Aorta (tissue), 5 donors: ENCODE data around the gene TAF1B. TPM values are rescaled to one million over a fixed set of nuclear protein-coding genes. Genes with fewer than 3 reads are reported as not detected.

Experiments used
- ATAC-seq: fragments of 200-7000 bp; cut with Tn5 transposase; one replicate; pipeline ENCODE4 v1.9.1; 2022; ENCODE audit warnings: moderate library complexity; ENCODE audit not compliant: low FRiP score
- DNase-seq, 2 donors: peaks; one replicate each; pipeline ENCODE4 v3.0.0-alpha.2; 2020
- H3K27ac ChIP-seq, 2 donors: one replicate each; pipeline ENCODE4 v1.5.1; 2013; ENCODE audit warnings: low read length in 2 of 2, mild to moderate bottlenecking in 2 of 2, moderate library complexity in 2 of 2, control low read depth in 1 of 2, inconsistent platforms in 1 of 2, low read depth in 1 of 2
- H3K27me3 ChIP-seq, 2 donors: one replicate each; pipeline ENCODE4 v1.6.1; 2013; ENCODE audit warnings: control low read depth in 1 of 2, low read length in 1 of 2, mild to moderate bottlenecking in 1 of 2, moderate library complexity in 1 of 2; ENCODE audit not compliant: insufficient read depth in 2 of 2, control insufficient read depth in 1 of 2
- H3K36me3 ChIP-seq, 2 donors: one replicate each; pipeline ENCODE4 v1.6.1; 2013; ENCODE audit warnings: control low read depth in 1 of 2, low read length in 1 of 2, mild to moderate bottlenecking in 1 of 2; ENCODE audit not compliant: insufficient read depth in 2 of 2, control insufficient read depth in 1 of 2
- H3K4me1 ChIP-seq, 2 donors: one replicate each; pipeline ENCODE4 v1.6.1; 2013; ENCODE audit warnings: low read length in 2 of 2, control low read depth in 1 of 2, mild to moderate bottlenecking in 1 of 2, moderate library complexity in 1 of 2; ENCODE audit not compliant: insufficient read depth in 2 of 2, control insufficient read depth in 1 of 2
- H3K4me3 ChIP-seq, 2 donors: one replicate each; pipeline ENCODE4 v1.5.1; 2013; ENCODE audit warnings: low read length in 2 of 2, control low read depth in 1 of 2, mild to moderate bottlenecking in 1 of 2
- H3K9me3 ChIP-seq: one replicate; pipeline ENCODE4 v1.6.1; 2013; ENCODE audit warnings: mild to moderate bottlenecking, low read length; ENCODE audit not compliant: control insufficient read depth
- WGBS, 2 donors: extraction: QIAGEN DNeasy Blood & Tissue Kit; methylation state at CpG; one replicate each; pipeline ENCODE4 v1.1.7; 2013; 5-methylcytosine and 5-hydroxymethylcytosine counted together
- intact Hi-C, 2 donors: fragments of 100-400 bp; cut with DNase I; formaldehyde crosslinking; loops; one replicate each; pipeline versions ENCODE4 v1.14.2 to v1.15.0; 2022
- polyA plus RNA-seq, 2 donors: library from polyadenylated mRNA; stranded (reverse); fragments of 200-250 nt; gene quantifications; one replicate each; pipeline ENCODE4 v1.2.3, GENCODE V29; 2013
- total RNA-seq, 2 donors: library from RNA; stranded (reverse); fragmentation: NEBNext Ultra II Directional; extraction: Animal tissue kit (Norgen Biotek cat#: 25700); gene quantifications; one replicate each; pipeline ENCODE4 v1.2.1, GENCODE V29; 2021
- donor health status: healthy with polysubstance abuse.
- donor health status: Bipolar disorder and iron deficiency.
- donor health status: DM: no; HTN: no; CAD: no.
- donor health status: DM: no; HTN: no; CAD: no.
- donor health status: DM: yes; HTN: yes; CAD: no.

Gene TAF1B
- total and polyA plus RNA-seq, 4 donors = 2.8 to 21.9 (median 12.8) TPM

GRCh38 chr2:9973690-9974089 is 130.4 kb downstream of the TAF1B start:
- no peak for DNase-seq
- H3K4me1 ChIP-seq = no peaks in the 10 kb centered on the region
- no peak overlapping the region for H3K27ac ChIP-seq

GRCh38 chr2:9974343-9974742 is 131.1 kb downstream of the TAF1B start:
- intact Hi-C loops = no loop called here
- Histone ChIP-seq H3K9me3 (no peaks in the 10 kb centered on the region), H3K36me3 (no peaks in the 10 kb centered on the region), H3K27me3 (no peaks in the 10 kb centered on the region), H3K4me1 (no peaks in the 10 kb centered on the region), H3K4me3 (no peak overlapping the region), H3K27ac (no peak overlapping the region)
- ATAC-seq = no peak
- 97 to 98% methylated on average over 4 of the region's 4 CpGs for WGBS, 2 donors
- no peak for DNase-seq

More at GRCh38 chr2:9973690-9974089, 130.4 kb downstream of the TAF1B start:
- WGBS, 2 donors = 89 to 90% methylated on average over 6 of the region's 6 CpGs
- intact Hi-C loops = no loop called here
- no peak for ATAC-seq
- Histone ChIP-seq H3K36me3 (no peaks in the 10 kb centered on the region), H3K4me3 (no peak overlapping the region), H3K9me3 (no peaks in the 10 kb centered on the region), H3K27me3 (no peaks in the 10 kb centered on the region)

DNA sequence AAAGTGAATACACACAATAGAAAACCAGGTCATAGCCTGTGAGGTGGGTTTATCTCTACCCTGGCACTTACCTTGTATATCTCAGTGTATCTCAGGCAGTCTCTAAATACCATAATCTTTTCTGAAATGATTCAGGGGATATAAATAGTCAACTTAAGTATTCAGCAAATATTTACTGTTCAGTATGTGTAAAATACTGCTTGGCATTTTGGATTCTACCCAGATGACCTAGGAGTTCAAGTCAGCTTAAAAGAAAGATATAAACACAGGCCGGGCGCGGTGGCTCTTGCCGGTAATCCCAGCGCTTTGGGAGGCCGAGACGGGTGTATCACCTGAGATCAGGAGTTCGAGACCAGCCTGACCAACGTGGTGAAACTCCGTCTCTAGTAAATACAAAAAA is 132.1 kb downstream of the TAF1B start:
- intact Hi-C loops = no loop called here
- no peak overlapping the region for H3K27ac ChIP-seq
- no peak for DNase-seq
- no peaks in the 10 kb centered on the region for H3K36me3 ChIP-seq
- H3K9me3 ChIP-seq = no peaks in the 10 kb centered on the region
- 82 to 84% methylated on average over 10 of the region's 10 CpGs for WGBS, 2 donors
- no peak for ATAC-seq
- no peaks in the 10 kb centered on the region for H3K27me3 ChIP-seq
- H3K4me3 ChIP-seq = no peak overlapping the region
- H3K4me1 ChIP-seq = no peaks in the 10 kb centered on the region

- DNase-seq = no peak
- Histone ChIP-seq H3K4me1 (no peaks in the 10 kb centered on the region), H3K36me3 (no peaks in the 10 kb centered on the region), H3K27me3 (no peaks in the 10 kb centered on the region), H3K27ac (no peak overlapping the region), H3K4me3 (no peak overlapping the region), H3K9me3 (no peaks in the 10 kb centered on the region)
- intact Hi-C loops = no loop called here
- WGBS, 2 donors = 51 to 53% methylated on average over 9 of the region's 9 CpGs
- peak; percentile 81 for ATAC-seq
Observed at GRCh38 chr2:9975805-9976447, 132.7 kb downstream of the TAF1B start.

- no peak overlapping the region for H3K27ac ChIP-seq
- intact Hi-C loops = loop anchor here in 1 of 2 donors (5.0 kb wide), 1 partner anchor 67 kb away; no protein-coding TSS in a partner anchor
Observed at GRCh38 chr2:9979977-9980376, 136.7 kb downstream of the TAF1B start.

GRCh38 chr2:9980520-9980919 is 137.2 kb downstream of the TAF1B start:
- no peak overlapping the region for H3K27ac ChIP-seq
- H3K27me3 ChIP-seq = no peaks in the 10 kb centered on the region
- H3K4me1 ChIP-seq = peaks cover 0 to 3% of the 10 kb centered on the region in 2 donors
- WGBS, 2 donors = 93 to 94% methylated on average over 2 of the region's 2 CpGs
- no peak overlapping the region for H3K4me3 ChIP-seq
- no peaks in the 10 kb centered on the region for H3K9me3 ChIP-seq
- no peaks in the 10 kb centered on the region for H3K36me3 ChIP-seq
- ATAC-seq (no peak), DNase-seq (no peak)
- intact Hi-C loops = loop anchor here in 1 of 2 donors (5.0 kb wide), 1 partner anchor 67 kb away; no protein-coding TSS in a partner anchor

More at GRCh38 chr2:9979977-9980376, 136.7 kb downstream of the TAF1B start:
- Histone ChIP-seq H3K36me3 (no peaks in the 10 kb centered on the region), H3K4me3 (no peak overlapping the region), H3K27me3 (no peaks in the 10 kb centered on the region), H3K4me1 (peaks cover 0 to 3% of the 10 kb centered on the region in 2 donors), H3K9me3 (no peaks in the 10 kb centered on the region)
- no peak for DNase-seq
- 91 to 96% methylated on average over 6 of the region's 6 CpGs for WGBS, 2 donors
- ATAC-seq = no peak

DNA sequence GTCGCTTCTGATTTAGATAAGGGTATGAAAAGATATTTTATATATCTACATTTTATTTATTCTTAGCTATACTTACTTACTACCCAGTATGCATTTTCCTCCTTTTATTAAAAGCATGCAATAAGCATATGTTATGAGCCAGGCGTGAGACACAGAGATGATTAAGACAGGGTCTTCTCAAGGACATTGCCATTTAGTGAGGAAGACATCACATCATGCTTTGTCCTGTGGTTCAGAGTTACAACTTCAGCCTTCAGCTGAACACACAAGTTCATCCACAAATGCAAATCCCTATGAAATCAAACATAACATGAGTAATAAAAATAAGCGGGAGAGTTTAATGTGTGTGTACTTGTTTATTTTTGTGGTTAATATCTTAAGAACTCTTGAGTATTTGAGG is 138.4 kb downstream of the TAF1B start:
- Histone ChIP-seq H3K4me3 (no peak overlapping the region), H3K27ac (no peak overlapping the region), H3K36me3 (no peaks in the 10 kb centered on the region), H3K27me3 (no peaks in the 10 kb centered on the region), H3K9me3 (no peaks in the 10 kb centered on the region), H3K4me1 (peaks cover 0 to 3% of the 10 kb centered on the region in 2 donors)
- ATAC-seq = no peak
- intact Hi-C loops = loop anchor here in 1 of 2 donors (5.0 kb wide), 1 partner anchor 66 kb away; no protein-coding TSS in a partner anchor
- WGBS, 2 donors = 87 to 93% methylated on average over 3 of the region's 3 CpGs
- no peak for DNase-seq

- Histone ChIP-seq H3K9me3 (no peaks in the 10 kb centered on the region), H3K4me3 (no peak overlapping the region), H3K4me1 (peaks cover 0 to 3% of the 10 kb centered on the region in 2 donors), H3K36me3 (no peaks in the 10 kb centered on the region), H3K27me3 (no peaks in the 10 kb centered on the region), H3K27ac (no peak overlapping the region)
- DNase-seq (no peak), ATAC-seq (peak; percentile 53)
- intact Hi-C loops = loop anchor here in 1 of 2 donors (5.0 kb wide), 1 partner anchor 65 kb away; no protein-coding TSS in a partner anchor
- WGBS, 2 donors = 7 to 44% methylated on average over 8 of the region's 8 CpGs
Observed at GRCh38 chr2:9982248-9982647, 139.0 kb downstream of the TAF1B start.

GRCh38 chr2:9982891-9983290 is 139.6 kb downstream of the TAF1B start:
- H3K27ac ChIP-seq = no peak overlapping the region
- no peak for DNase-seq
- WGBS, 2 donors = 88 to 93% methylated on average over 10 of the region's 10 CpGs
- no peaks in the 10 kb centered on the region for H3K36me3 ChIP-seq
- no peaks in the 10 kb centered on the region for H3K27me3 ChIP-seq
- no peak overlapping the region for H3K4me3 ChIP-seq
- H3K9me3 ChIP-seq = no peaks in the 10 kb centered on the region
- ATAC-seq = no peak
- intact Hi-C loops = loop anchor here in 1 of 2 donors (5.0 kb wide), 1 partner anchor 64 kb away; no protein-coding TSS in a partner anchor
- peaks cover 0 to 3% of the 10 kb centered on the region in 2 donors for H3K4me1 ChIP-seq
